Raji (cell line): Measurements from ENCODE around the gene ARID3C.

Experiments used
- POLR2A ChIP-seq: IDR thresholded peaks from 2 replicates; pipeline ENCODE4 v1.6.1; 2011; ENCODE audit warnings: low read depth, low read length, control low read depth; ENCODE audit not compliant: insufficient read depth

ARID3C gene

GRCh38 chr9:34658461-34658860, 29.6 kb upstream of the ARID3C start:
- no peak for TF ChIP-seq POLR2A

- no peak for TF ChIP-seq POLR2A
These were observed 28.1 kb upstream of the ARID3C start for GRCh38 chr9:34656992-34657391.

GRCh38 chr9:34655394-34655793, 26.5 kb upstream of the ARID3C start:
- TF ChIP-seq POLR2A = no peak

- TF ChIP-seq POLR2A = no peak
These were observed 25.6 kb upstream of the ARID3C start for GRCh38 chr9:34654323-34655051.

GRCh38 chr9:34653151-34654072, 24.5 kb upstream of the ARID3C start:
- TF ChIP-seq POLR2A = peak; percentile 27; the same call in 1 of the 2 replicates

- TF ChIP-seq POLR2A = 0 out of 2 replicates have a peak, but pooled peaks have one; percentile 30
These were observed 23.7 kb upstream of the ARID3C start for GRCh38 chr9:34652602-34653000.

- peak; percentile 37; the same call in 1 of the 2 replicates for TF ChIP-seq POLR2A
These were observed 23.2 kb upstream of the ARID3C start, which contains the start of gene IL11RA for GRCh38 chr9:34651876-34652601. Gene IL11RA, plus strand, starts transcription at chr9:34652185. Its CDS starts 3,033 bp downstream, at chr9:34655218.

- no peak for TF ChIP-seq POLR2A
These were observed 22.5 kb upstream of the ARID3C start for GRCh38 chr9:34651321-34651720.

GRCh38 chr9:34650816-34651215, 21.9 kb upstream of the ARID3C start:
- no peak for TF ChIP-seq POLR2A

- no peak for TF ChIP-seq POLR2A
These were observed 19.8 kb upstream of the ARID3C start for GRCh38 chr9:34648673-34649072.

GRCh38 chr9:34647651-34648050, 18.8 kb upstream of the ARID3C start:
- TF ChIP-seq POLR2A = no peak

- no peak for TF ChIP-seq POLR2A
These were observed 18.2 kb upstream of the ARID3C start for GRCh38 chr9:34647084-34647403.

- peak; percentile 95 for TF ChIP-seq POLR2A
These were observed 17.6 kb upstream of the ARID3C start, which contains the start of gene GALT for GRCh38 chr9:34646211-34647083. Gene GALT, plus strand, starts transcription at chr9:34646675. Its CDS starts 30 bp downstream, at chr9:34646705.

- TF ChIP-seq POLR2A = no peak
These were observed 16.0 kb upstream of the ARID3C start for GRCh38 chr9:34644766-34645314.
